GM18868 (cell line): ENCODE measurements around the gene TRABD2B.

Source experiments
- ATAC-seq: cut with Tn5 transposase; IDR thresholded peaks from one replicate; pipeline ENCODE4 v1.9.1; 2021; ENCODE audit warnings: mild to moderate bottlenecking, moderate library complexity; ENCODE audit not compliant: unreplicated experiment

Gene TRABD2B

DNA sequence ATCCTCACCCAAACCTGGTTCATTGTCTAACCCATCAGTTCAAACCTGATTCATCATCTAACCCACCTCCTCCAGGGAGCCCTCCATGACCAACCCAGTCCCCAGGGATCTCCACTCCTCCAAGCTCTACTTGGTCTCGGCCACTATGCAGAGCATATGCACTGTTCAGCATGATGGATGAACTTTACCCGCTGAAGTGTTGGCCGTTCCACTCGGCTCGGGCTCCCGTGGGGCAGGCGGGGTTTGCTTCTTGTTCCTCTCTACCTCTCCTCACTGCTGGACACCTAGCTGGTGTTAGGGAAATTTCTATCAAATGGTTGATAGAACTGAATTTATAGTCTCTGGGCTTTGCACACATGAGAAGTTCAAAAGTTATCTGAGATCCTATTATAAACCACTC lies 111.0 kb downstream of the TRABD2B start:
- ATAC-seq = no peak

GRCh38 chr1:47885062-47885830 lies 111.9 kb downstream of the TRABD2B start:
- no peak for ATAC-seq

- no peak for ATAC-seq
These were observed 113.2 kb downstream of the TRABD2B start for GRCh38 chr1:47883963-47884362.

DNA sequence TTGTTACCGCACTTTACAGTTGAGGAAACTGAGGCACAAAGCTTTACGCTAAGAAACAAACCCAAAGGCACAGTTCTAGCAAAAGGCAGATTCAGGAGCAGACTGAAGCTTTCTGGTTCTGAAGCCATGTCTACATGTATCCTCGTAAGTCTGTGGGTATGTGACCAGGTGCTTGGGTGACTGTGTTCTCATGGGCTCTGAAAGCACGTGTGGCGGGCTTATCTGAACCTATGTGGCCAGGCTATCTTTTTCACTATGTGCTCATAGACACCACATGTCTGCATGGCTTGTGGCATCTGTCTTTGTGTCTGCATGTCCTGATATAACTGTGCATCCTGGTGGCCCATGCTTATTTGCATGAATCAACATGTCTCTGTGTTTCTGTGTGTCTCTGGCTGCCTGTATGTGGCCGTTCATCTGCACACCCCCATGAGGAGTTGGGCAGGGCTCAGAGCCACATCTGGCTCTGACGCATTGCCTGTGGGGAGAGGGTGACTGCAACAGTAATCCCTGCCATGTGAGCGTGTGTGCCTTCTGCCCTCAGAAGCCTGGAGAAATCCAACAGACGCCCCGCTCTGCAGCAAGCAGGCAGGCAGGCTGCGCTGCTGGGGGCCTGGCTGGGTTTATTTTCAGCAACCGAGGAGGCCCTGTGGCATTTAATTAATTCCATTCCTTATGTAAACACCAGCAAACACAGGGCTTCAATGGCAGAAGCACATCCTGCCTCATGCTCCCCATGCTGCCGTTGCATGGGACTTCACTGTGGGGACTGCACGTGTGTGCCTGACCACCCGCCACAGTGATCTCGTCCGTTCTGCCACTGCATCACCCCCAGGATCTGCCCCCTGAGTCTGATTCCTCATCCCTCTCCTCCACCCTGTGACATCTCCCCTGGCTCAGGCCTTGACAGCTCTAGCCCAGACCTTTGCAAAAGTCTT lies 115.4 kb downstream of the TRABD2B start:
- no peak for ATAC-seq

- no peak for ATAC-seq
These were observed 120.6 kb downstream of the TRABD2B start for GRCh38 chr1:47876587-47876963.

- ATAC-seq = no peak
These were observed 121.2 kb downstream of the TRABD2B start for GRCh38 chr1:47875831-47876586.

DNA sequence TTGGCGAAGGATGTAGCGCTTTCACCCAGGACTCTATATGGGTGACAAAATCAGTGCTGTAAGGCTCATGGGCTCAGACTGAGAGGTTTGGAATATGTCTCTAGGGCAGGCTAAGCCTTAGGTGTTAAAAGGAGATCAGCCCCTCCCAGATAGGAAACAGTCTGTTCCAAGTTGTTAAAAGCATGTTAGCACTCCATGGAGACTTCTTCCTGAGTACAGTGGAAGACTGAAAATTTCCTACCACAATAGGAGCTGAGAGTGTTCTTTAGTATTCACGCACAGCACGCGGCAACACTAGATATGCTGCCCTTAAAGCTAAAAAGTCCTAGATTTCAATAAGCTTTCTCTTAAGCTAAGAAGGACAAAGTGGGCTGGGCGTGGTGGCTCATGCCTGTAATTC lies 122.1 kb downstream of the TRABD2B start:
- no peak for ATAC-seq

DNA sequence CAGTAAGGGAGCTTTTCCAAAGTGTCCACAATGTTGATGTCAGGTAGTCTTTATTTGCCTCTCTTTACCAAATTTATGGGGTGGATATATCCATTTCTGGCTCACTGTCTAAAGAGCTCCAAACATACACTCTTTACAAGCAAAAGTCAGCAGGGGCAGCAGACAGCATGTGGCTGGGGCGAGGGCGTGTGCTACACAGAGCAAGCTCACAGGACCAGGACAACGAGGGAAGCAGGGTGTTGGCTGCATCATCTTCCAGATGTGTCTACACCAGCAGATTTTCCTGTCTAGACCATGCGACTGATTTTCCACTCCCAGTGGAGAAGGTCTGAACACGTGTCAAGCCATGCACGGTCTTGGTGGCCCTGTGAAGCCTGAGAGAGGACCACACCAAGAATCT lies 123.8 kb downstream of the TRABD2B start:
- no peak for ATAC-seq

- no peak for ATAC-seq
These were observed 124.3 kb downstream of the TRABD2B start for GRCh38 chr1:47872886-47873285.

DNA sequence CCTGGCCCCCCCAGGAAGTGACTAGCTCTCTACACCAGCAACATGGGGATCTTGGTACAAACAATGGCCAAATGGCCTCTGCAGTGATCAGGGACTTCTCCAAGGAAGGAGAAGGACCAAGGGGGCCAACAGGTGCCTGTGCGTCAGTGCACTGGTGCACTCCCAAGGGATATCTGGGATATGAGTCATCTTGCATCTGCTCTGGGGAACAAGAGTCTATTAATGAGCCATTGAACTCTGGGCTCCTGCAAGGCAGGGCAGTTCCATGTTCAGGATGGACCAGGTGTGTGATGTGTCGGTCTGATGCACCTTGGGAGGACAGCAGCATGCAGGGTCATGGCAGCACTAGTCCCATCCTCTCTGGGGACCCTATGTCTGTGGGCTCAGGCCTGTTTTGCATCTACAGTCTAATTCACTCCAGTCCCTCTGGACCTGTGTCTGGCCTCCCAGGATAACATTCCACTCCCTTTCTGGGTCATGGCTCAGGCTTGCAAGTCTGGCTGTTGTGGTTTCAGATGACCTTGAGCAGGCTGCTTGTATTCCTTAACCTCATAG lies 125.3 kb downstream of the TRABD2B start:
- no peak for ATAC-seq

DNA sequence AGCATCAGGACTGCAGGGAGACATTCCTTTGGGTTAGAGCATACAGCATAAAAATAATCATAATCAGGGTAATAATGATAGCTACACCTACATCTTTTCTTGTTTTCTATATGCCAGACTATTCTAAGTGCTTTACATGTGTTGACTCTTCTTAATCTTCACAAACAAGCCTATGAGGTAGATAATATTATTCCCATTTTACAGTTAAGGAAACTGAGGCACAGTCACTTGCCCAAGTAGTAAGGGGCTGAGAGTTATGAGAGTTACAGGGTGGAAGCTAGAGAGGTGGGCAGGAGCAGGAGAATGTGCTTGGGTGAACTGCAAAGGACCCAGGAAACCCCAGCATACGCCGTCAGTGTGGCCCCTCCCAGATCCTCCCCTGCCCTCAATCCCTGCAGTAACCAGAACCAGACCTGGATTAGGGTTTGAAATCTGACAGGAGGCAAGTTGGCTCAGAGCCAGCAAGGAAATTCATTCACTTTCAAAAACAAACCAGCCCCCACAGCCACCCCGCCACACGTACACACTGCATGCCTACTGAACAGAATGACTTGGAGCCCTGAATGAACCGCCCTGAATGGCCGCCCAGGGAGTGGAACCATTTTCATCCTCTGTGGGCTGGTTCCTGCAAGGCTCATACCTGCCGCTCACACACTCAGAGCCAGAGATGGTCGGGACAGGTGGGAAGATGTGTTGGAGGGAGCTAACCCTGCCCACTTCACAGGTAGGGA lies 126.1 kb downstream of the TRABD2B start:
- ATAC-seq = no peak

- ATAC-seq = no peak
These were observed 126.7 kb downstream of the TRABD2B start for GRCh38 chr1:47870480-47870879.

DNA sequence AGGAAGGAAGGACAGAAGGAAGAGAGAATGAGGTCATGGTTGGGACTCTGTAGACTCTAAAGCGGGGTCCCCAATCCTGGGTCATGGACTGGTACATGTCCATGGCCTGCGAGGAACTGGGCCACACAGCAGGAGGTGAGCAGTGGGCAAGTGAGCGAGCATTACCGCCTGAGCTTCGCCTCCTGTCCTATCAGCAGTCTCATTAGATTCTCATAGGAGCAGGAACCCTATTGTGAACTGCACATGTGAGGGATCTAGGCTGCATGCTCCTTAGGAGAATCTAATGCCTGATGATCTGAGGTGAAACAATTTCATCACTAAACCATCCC lies 128.9 kb downstream of the TRABD2B start:
- ATAC-seq = no peak

- no peak for ATAC-seq
These were observed 129.5 kb downstream of the TRABD2B start for GRCh38 chr1:47867438-47868347.

DNA sequence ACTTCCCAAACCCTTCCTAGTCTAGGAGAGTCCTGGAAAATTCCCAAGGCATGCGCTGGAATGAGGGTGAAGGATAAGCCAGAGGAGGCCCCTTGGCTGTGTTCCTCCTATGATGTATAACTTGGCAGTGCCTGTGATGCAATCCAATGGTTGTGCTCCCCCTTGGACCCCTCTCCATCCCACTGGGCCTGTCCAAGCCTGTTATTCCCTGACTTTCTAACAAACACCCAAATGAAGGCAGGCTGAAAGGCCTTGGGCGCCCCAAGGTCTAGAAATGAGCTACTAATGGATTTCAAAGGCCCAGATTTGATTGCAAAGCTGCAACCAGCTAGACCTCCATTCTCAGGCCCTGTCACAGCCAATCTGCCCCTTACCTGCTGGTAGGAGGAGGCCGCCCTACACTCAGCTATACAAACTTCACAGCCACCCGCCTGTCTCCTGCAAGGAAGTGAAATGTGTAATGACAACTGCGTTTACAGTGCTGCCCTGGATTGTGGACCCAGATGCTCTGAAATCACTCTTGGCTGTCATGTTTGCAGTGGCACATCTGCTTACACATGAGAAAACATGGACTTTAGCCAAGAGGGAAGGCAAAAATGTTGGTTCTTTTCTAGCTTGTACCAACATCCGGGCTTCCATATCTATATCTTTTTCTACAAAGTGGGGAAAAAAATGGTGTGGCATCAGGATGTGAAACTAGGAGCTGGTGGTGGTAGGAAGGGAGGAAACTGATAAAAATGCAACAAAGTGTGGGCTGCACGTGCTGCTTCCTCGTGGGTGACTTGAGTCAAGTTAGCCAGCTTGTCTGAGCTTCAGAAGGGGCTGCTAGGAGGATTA lies 130.4 kb downstream of the TRABD2B start:
- ATAC-seq = no peak

DNA sequence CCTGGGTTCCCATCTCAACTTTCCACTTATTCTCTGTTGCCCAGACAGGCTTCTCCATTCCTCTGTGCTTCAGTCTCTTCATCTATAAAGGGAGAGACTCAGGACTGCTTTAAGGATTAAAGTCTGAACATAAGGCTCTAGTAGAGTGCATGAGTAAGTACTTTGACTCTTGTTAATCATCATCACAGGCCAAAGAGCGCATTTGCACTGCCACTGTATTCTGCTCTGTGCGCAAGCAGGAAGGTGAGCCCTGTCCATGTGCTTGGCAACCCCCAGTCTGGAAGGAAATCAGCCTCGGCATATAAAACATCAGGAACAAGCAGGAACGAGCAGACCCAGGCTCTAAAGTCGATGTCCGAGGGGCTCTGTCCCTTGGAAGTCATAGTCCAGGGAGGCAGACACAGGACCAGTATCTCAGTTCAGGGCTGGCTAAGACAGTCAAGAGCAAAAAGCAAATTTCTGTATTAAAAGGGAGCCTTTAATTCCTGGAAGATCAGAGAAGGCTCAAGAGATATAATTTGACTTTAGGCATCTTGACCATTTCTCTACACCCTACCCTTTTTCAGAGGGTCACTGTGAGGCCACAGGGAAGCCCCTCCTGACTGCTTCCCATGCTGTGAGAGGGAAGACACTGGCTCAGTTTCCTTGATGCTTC lies 131.2 kb downstream of the TRABD2B start:
- ATAC-seq = no peak

DNA sequence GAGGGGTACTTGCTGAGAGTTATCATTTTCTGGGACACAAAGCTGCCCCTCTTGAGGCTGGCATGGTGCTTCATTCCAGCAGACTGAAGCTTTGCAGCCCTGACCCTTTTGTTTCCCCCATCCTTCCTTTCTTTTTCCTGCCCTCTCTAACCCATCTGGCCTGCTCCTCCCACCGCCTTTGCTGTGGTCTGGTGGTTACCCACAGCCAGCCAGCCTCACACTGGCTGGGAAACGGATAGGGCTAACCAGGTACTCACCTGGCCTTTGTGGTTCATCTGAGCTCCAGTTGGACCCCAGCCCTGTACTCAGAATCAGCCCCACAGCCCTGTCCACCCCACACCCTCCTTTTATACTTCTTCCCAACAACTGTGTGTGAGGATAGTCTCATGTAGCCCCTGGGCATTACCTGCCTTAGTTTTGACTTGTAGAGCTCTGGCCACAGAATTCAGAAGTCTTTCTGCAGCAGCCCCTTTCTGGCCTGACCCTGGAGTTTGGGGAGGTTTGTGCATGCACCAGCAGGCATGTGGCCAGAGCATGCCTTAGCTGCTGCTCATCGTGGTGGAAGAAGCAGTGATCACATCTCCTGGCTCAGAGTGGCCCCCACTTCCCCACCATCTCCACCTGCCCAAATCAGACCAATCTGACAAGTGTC lies 138.0 kb downstream of the TRABD2B start:
- no peak for ATAC-seq

GRCh38 chr1:47856996-47857395 lies 140.2 kb downstream of the TRABD2B start:
- ATAC-seq = no peak
